DND-41 (cell line): ENCODE measurements around the gene TTPAL.

Experiments used
- EZH2 ChIP-seq: IDR thresholded peaks from 3 replicates; pipeline ENCODE4 v1.6.1; 2012; ENCODE audit warnings: borderline replicate concordance, low read depth, mild to moderate bottlenecking, moderate library complexity, low read length, inconsistent platforms; ENCODE audit not compliant: severe bottlenecking
- TF ChIP-seq, protein P1 (sequence below): IDR thresholded peaks from 2 replicates; pipeline ENCODE4 v1.5.1; 2012; ENCODE audit warnings: borderline replicate concordance, low read length, moderate library complexity, mild to moderate bottlenecking; ENCODE audit not compliant: poor library complexity, severe bottlenecking; ENCODE audit errors: extremely low read depth

GRCh38 chr20:44475372-44475693 lies 341 bp upstream of the TTPAL start:
- TF ChIP-seq, protein P1, sequence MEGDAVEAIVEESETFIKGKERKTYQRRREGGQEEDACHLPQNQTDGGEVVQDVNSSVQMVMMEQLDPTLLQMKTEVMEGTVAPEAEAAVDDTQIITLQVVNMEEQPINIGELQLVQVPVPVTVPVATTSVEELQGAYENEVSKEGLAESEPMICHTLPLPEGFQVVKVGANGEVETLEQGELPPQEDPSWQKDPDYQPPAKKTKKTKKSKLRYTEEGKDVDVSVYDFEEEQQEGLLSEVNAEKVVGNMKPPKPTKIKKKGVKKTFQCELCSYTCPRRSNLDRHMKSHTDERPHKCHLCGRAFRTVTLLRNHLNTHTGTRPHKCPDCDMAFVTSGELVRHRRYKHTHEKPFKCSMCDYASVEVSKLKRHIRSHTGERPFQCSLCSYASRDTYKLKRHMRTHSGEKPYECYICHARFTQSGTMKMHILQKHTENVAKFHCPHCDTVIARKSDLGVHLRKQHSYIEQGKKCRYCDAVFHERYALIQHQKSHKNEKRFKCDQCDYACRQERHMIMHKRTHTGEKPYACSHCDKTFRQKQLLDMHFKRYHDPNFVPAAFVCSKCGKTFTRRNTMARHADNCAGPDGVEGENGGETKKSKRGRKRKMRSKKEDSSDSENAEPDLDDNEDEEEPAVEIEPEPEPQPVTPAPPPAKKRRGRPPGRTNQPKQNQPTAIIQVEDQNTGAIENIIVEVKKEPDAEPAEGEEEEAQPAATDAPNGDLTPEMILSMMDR = no peak
- no peak for TF ChIP-seq EZH2
